GM12892 (cell line): ENCODE measurements around the gene ZNF224.

Experiments used
- POLR2A ChIP-seq: IDR thresholded peaks from 2 replicates; pipeline ENCODE4 v1.6.1; 2011; ENCODE audit warnings: low read depth, low read length, control low read depth
- POLR2AphosphoS5 ChIP-seq: IDR thresholded peaks from 2 replicates; pipeline ENCODE4 v1.6.1; 2011; ENCODE audit warnings: low read depth, low read length, control low read depth

GRCh38 chr19:44142059-44142433, 47.9 kb downstream of the ZNF224 start:
- TF ChIP-seq POLR2A, result no peak
- TF ChIP-seq POLR2AphosphoS5, result no peak
